K562 (cell line): Measurements from ENCODE around the gene VPS4B. TPM values are rescaled to one million over a fixed set of nuclear protein-coding genes. Genes with fewer than 3 reads are reported as not detected.

Source experiments
- ATAC-seq: fragments of 200-7000 bp; cut with Tn5 transposase; 3 replicates; pipeline ENCODE4 v1.9.1; 2020; ENCODE audit warnings: moderate library complexity
- BruUV-seq: library from RNA; stranded (reverse); fragments of 400-500 nt; replicated peaks from 2 replicates; lab custom pipeline; 2021; lab: Mats Ljungman, UMichigan
- CTCF ChIA-PET: fragments of 300-600 bp; formaldehyde crosslinking; extraction: SDS; loops from one replicate; lab custom pipeline; 2021; ENCODE audit warnings: low intra/inter-chr PET ratio; lab: Yijun Ruan, JAX
- POLR2A ChIA-PET: fragments of 300-600, 350-650 bp; sonication (Branson Sonifier 250); formaldehyde crosslinking; extraction: SDS; loops from one replicate; lab custom pipeline; 2021; ENCODE audit warnings: antibody characterized with exemption, inconsistent platforms; lab: Yijun Ruan, JAX
- DNase-seq, 4 experiments: peaks; one replicate each; pipeline versions ENCODE4 v3.0.0 to v3.0.0-alpha.2; 2011 to 2018; ENCODE audit warnings: low spot score in 3 of 4, mixed read lengths in 3 of 4; ENCODE audit errors: extremely low read depth in 1 of 4
- FAIRE-seq: peaks from 2 replicates; lab custom pipeline; 2011; peaks lifted over from hg19 to GRCh38; lab: Jason Lieb, UNC
- H2AFZ ChIP-seq: 2 replicates; pipeline ENCODE4 v1.6.0; 2011; ENCODE audit warnings: low read depth, low read length, control low read depth, inconsistent platforms
- H3K27ac ChIP-seq: fragments of 200-600 bp; 3 replicates; pipeline ENCODE4 v1.8.0; 2011; ENCODE audit warnings: low read depth, mild to moderate bottlenecking, control low read depth, inconsistent platforms, low read length, moderate library complexity, mixed read lengths; ENCODE audit errors: extremely low read depth
- H3K27me3 ChIP-seq, 2 experiments: fragments of 300-600 bp in 1 of 2; 2 replicates in 1 of 2; 3 replicates in 1 of 2; pipeline versions ENCODE4 v1.6.0 to v1.8.0; 2011; ENCODE audit warnings: inconsistent platforms in 2 of 2, low read length in 2 of 2, mild to moderate bottlenecking in 1 of 2, mixed read lengths in 1 of 2, moderate library complexity in 1 of 2; ENCODE audit not compliant: control insufficient read depth in 2 of 2, insufficient read depth in 2 of 2
- H3K36me3 ChIP-seq: fragments of 300-600 bp; 3 replicates; pipeline ENCODE4 v1.8.0; 2011; ENCODE audit warnings: mild to moderate bottlenecking, low read length, inconsistent platforms; ENCODE audit not compliant: control insufficient read depth, insufficient read depth
- H3K4me1 ChIP-seq, 2 experiments: fragments of 200-600 bp in 1 of 2; replicated peaks in 1 of 2; 2 replicates in 1 of 2; 3 replicates in 1 of 2; pipeline versions ENCODE4 v1.5.1 to v1.8.0; 2011; ENCODE audit warnings: inconsistent platforms in 2 of 2, low read length in 2 of 2, mild to moderate bottlenecking in 1 of 2, mixed read lengths in 1 of 2, moderate library complexity in 1 of 2; ENCODE audit not compliant: control insufficient read depth in 2 of 2, insufficient read depth in 2 of 2
- H3K4me2 ChIP-seq: 2 replicates; pipeline ENCODE4 v1.6.1; 2011; ENCODE audit warnings: low read length, control low read depth, inconsistent platforms, mixed read lengths; ENCODE audit not compliant: insufficient read depth
- H3K4me3 ChIP-seq: fragments of 200-600 bp; sonication (generic), shearing (Covaris generic); 2 replicates; pipeline ENCODE4 v1.5.1; 2016; ENCODE audit warnings: control low read depth, inconsistent platforms
- H3K79me2 ChIP-seq: fragments of 200-600 bp; 3 replicates; pipeline ENCODE4 v1.8.0; 2011; ENCODE audit warnings: low read length, inconsistent platforms; ENCODE audit not compliant: control insufficient read depth, insufficient read depth
- H3K9ac ChIP-seq, 2 experiments: 2 replicates each; pipeline versions ENCODE4 v1.6.0 to v1.6.1; 2011; ENCODE audit warnings: low read depth in 2 of 2, low read length in 2 of 2, control low read depth in 1 of 2, inconsistent platforms in 1 of 2, mild to moderate bottlenecking in 1 of 2, mixed read lengths in 1 of 2; ENCODE audit not compliant: insufficient read depth in 1 of 2
- H3K9me1 ChIP-seq: one replicate; pipeline ENCODE4 v1.6.0; 2011; ENCODE audit warnings: inconsistent platforms, mild to moderate bottlenecking, low read length, moderate library complexity; ENCODE audit not compliant: control insufficient read depth, insufficient read depth
- H3K9me3 ChIP-seq: replicated peaks from 2 replicates; pipeline ENCODE4 v1.5.1; 2011; ENCODE audit warnings: low read depth, low read length, inconsistent platforms; ENCODE audit not compliant: control insufficient read depth, insufficient read depth
- H4K20me1 ChIP-seq: replicated peaks from 2 replicates; pipeline ENCODE4 v1.6.1; 2011; ENCODE audit warnings: low read length, inconsistent platforms, mixed read lengths; ENCODE audit not compliant: control insufficient read depth, insufficient read depth
- CBFA2T2 ChIP-seq: fragments of 450-650 bp; conservative IDR thresholded peaks from 2 replicates; pipeline ENCODE4 v1.6.1; 2017; ENCODE audit warnings: mild to moderate bottlenecking
- CUX1 ChIP-seq: fragments of 200-800 bp; sonication (Bioruptor generic); IDR thresholded peaks from 2 replicates; pipeline ENCODE4 v1.6.1; 2016; ENCODE audit warnings: missing genetic modification characterization, missing compliant biosample characterization
- GTF2E2 ChIP-seq: fragments of 200-800 bp; sonication (Bioruptor generic); IDR thresholded peaks from 2 replicates; pipeline ENCODE4 v1.6.1; 2016; ENCODE audit warnings: missing genetic modification characterization, missing compliant biosample characterization
- HEY1 ChIP-seq: fragments of 250-450 bp; sonication (Bioruptor Pico); IDR thresholded peaks from 2 replicates; pipeline ENCODE4 v1.5.0; 2020; ENCODE audit warnings: mild to moderate bottlenecking, moderate library complexity, borderline replicate concordance
- HMGN3 ChIP-seq: IDR thresholded peaks from 2 replicates; pipeline ENCODE4 v1.6.1; 2011; ENCODE audit warnings: borderline replicate concordance, low read depth, mild to moderate bottlenecking, mixed read lengths, low read length; ENCODE audit not compliant: insufficient read length; ENCODE audit errors: extremely low read depth
- HMGXB4 ChIP-seq: sonication (generic); formaldehyde crosslinking; IDR thresholded peaks from 2 replicates; pipeline ENCODE4 v1.8.1; 2023; ENCODE audit warnings: mild to moderate bottlenecking, missing genetic modification reagents
- MAFK ChIP-seq: IDR thresholded peaks from 2 replicates; pipeline ENCODE4 v1.6.1; 2011; ENCODE audit warnings: low read length, improper control_type of control experiment
- ZNF696 ChIP-seq: fragments of 250-450 bp; sonication (Bioruptor Pico); conservative IDR thresholded peaks from 2 replicates; pipeline ENCODE4 v1.4.0; 2020; ENCODE audit warnings: mild to moderate bottlenecking, moderate library complexity
- WGBS: fragments of 100-300 bp; shearing (Covaris generic); methylation state at CpG from one replicate; pipeline ENCODE4 v1.1.6; 2016; ENCODE audit warnings: low coverage, mixed read lengths; ENCODE audit not compliant: insufficient coverage; ENCODE audit errors: missing lambda C conversion rate; 5-methylcytosine and 5-hydroxymethylcytosine counted together
- in situ Hi-C: fragments of 300-500 bp; cut with MboI; formaldehyde crosslinking; loops from 4 replicates; pipeline ENCODE4 v1.15.0; 2018; ENCODE audit warnings: inconsistent platforms, mixed read lengths
- intact Hi-C: fragments of 100-400 bp; cut with micrococcal nuclease; formaldehyde crosslinking; loops from 2 replicates; pipeline ENCODE4 v1.14.2; 2022
- polyA plus RNA-seq, 8 experiments: library from polyadenylated mRNA; depleted of rRNA in 4 of 8; stranded (reverse) in 5 of 8; unstranded in 3 of 8; fragments of >200 nt; fragmentation: Nextera tagmentation in 2 of 8; fragmentation: Illumina TruSeq in 1 of 8; extraction: Ambion mirVana in 2 of 8; extraction: Trizol in 1 of 8; gene quantifications; 2 replicates each; pipeline versions ENCODE4 v1.2.1 to v1.2.3, GENCODE V29; 2011 to 2014; ENCODE audit warnings: inconsistent platforms in 1 of 8, missing spikeins in 1 of 8
- total RNA-seq, 7 experiments: library from RNA; depleted of rRNA in 6 of 7; stranded (reverse); fragments of >200 nt in 6 of 7; fragmentation: Illumina TruSeq in 2 of 7; extraction: Trizol in 2 of 7; gene quantifications; 2 replicates each; pipeline versions ENCODE4 v1.2.1 to v1.2.3, GENCODE V29; 2011 to 2021; ENCODE audit warnings: low replicate concordance in 1 of 7
- TF ChIP-seq, protein P1 (sequence below): fragments of 450-650 bp; formaldehyde crosslinking; conservative IDR thresholded peaks from 2 replicates; pipeline ENCODE4 v1.4.0; 2022; ENCODE audit warnings: mild to moderate bottlenecking, missing genetic modification characterization

Gene VPS4B
- total and polyA plus RNA-seq, 9 of the 15 experiments (the other 6 are each of a cell fraction or from before 2014, with no cell fraction given), result 7.3 to 16.4 (median 10.4) TPM

DNA sequence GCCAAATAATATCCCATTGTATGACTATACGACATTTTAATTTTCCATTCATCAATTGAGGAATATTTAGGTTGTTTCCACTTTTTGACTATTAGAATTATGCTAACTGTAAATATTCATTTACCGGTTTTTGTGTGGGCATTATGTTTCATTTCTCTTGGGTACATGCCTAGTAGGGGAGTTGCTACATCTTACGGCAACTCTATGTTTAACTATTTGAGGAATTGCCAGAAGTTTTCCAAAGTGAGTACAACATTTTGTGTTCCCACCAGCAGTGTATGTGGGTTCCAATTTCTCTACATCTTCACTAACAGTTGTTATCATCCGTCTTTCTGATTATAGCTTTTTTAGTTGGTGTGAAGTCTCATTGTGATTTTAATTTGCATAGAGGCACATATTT, 53.7 kb downstream of the VPS4B start:
- FAIRE-seq (no peak), ATAC-seq (no peak), DNase-seq (no peak)
- H3K9ac ChIP-seq, result no peak overlapping the region; a peak in 1 of 4 replicates
- no peaks in the 10 kb centered on the region for H3K36me3 ChIP-seq
- no TSS peak for BruUV-seq
- peaks cover 18% of the 10 kb centered on the region for H3K79me2 ChIP-seq
- no peaks in the 10 kb centered on the region for H3K9me3 ChIP-seq
- no peaks in the 10 kb centered on the region for H3K9me1 ChIP-seq
- H3K4me1 ChIP-seq, result peaks cover 6 to 12% of the 10 kb centered on the region in 2 experiments; a peak in 3 of 5 replicates
- H3K27me3 ChIP-seq, result no peaks in the 10 kb centered on the region
- peak overlapping the region; percentile 95; the same call in 1 of the 2 replicates for H2AFZ ChIP-seq
- no peaks in the 10 kb centered on the region for H4K20me1 ChIP-seq
- ChIA-PET POLR2A (no interaction called here), CTCF (no interaction called here)
- no peak overlapping the region for H3K4me3 ChIP-seq
- intact Hi-C loops (loop anchor here (5.0 kb wide), 1 partner anchor 54 kb away; the partner anchor contains the start of gene VPS4B), in situ Hi-C loops (no loop called here)
- peak overlapping the region; percentile 84; the same call in 1 of the 2 replicates for H3K4me2 ChIP-seq
- H3K27ac ChIP-seq, result no peak overlapping the region
- 73% methylated on average over 4 of the region's 4 CpGs for WGBS
- TF ChIP-seq HMGXB4 (no peak), HEY1 (no peak), CBFA2T2 (no peak), CUX1 (CRISPR knock-in tag) (no peak), ZNF696 (CRISPR knock-in tag) (no peak), GTF2E2 (tag) (no peak), MAFK (no peak), HMGN3 (no peak)
- TF ChIP-seq, protein P1, sequence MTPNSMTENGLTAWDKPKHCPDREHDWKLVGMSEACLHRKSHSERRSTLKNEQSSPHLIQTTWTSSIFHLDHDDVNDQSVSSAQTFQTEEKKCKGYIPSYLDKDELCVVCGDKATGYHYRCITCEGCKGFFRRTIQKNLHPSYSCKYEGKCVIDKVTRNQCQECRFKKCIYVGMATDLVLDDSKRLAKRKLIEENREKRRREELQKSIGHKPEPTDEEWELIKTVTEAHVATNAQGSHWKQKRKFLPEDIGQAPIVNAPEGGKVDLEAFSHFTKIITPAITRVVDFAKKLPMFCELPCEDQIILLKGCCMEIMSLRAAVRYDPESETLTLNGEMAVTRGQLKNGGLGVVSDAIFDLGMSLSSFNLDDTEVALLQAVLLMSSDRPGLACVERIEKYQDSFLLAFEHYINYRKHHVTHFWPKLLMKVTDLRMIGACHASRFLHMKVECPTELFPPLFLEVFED (CRISPR knock-in tag), result no peak
